H1 (cell line): ENCODE measurements around the gene CEP78. TPM values are rescaled to one million over a fixed set of nuclear protein-coding genes. Genes with fewer than 3 reads are reported as not detected.

Experiments used
- CREB1 ChIP-seq: IDR thresholded peaks from 2 replicates; pipeline ENCODE4 v1.6.1; 2012; ENCODE audit warnings: inconsistent platforms
- EP300 ChIP-seq, 2 experiments: IDR thresholded peaks; 1 replicate in 1 of 2; 2 replicates in 1 of 2; pipeline ENCODE4 v1.6.1; 2011 to 2012; ENCODE audit warnings: low read depth in 2 of 2, low read length in 2 of 2, mild to moderate bottlenecking in 2 of 2, borderline replicate concordance in 1 of 2, inconsistent platforms in 1 of 2, moderate library complexity in 1 of 2
- GTF2F1 ChIP-seq: IDR thresholded peaks from 2 replicates; pipeline ENCODE4 v1.6.1; 2012; ENCODE audit warnings: low read depth, low read length, improper control_type of control experiment, borderline replicate concordance
- HDAC2 ChIP-seq, 2 experiments: fragments of 300-600 bp in 1 of 2; sonication (generic) in 1 of 2; IDR thresholded peaks; 2 replicates each; pipeline ENCODE4 v1.6.1; 2011 to 2012; ENCODE audit warnings: low read depth in 2 of 2, low read length in 2 of 2, mild to moderate bottlenecking in 2 of 2, moderate library complexity in 2 of 2, borderline replicate concordance in 1 of 2, inconsistent platforms in 1 of 2
- JUND ChIP-seq: IDR thresholded peaks from 2 replicates; pipeline ENCODE4 v1.6.1; 2011; ENCODE audit warnings: mild to moderate bottlenecking, improper control_type of control experiment, low read length
- SIN3A ChIP-seq, 2 experiments: IDR thresholded peaks in 1 of 2; conservative IDR thresholded peaks in 1 of 2; 2 replicates each; pipeline ENCODE4 v1.6.1; 2011 to 2012; ENCODE audit warnings: low read length in 2 of 2, improper control_type of control experiment in 1 of 2, low read depth in 1 of 2, mild to moderate bottlenecking in 1 of 2
- SRF ChIP-seq: IDR thresholded peaks from 2 replicates; pipeline ENCODE4 v1.6.1; 2011; ENCODE audit warnings: mild to moderate bottlenecking, low read depth, low read length, moderate library complexity
- TCF12 ChIP-seq: IDR thresholded peaks from 2 replicates; pipeline ENCODE4 v1.6.1; 2011; ENCODE audit warnings: low read depth, mild to moderate bottlenecking, low read length
- polyA plus RNA-seq, 7 experiments: library from polyadenylated mRNA; depleted of rRNA in 3 of 7; stranded (reverse) in 5 of 7; unstranded in 2 of 7; fragments of >200 nt in 5 of 7; fragments of 200-250 nt in 2 of 7; gene quantifications; 1 replicate in 5 of 7; 2 replicates in 1 of 7; 4 replicates in 1 of 7; pipeline versions ENCODE4 v1.2.1 to v1.2.3, GENCODE V29; 2011 to 2013; ENCODE audit warnings: missing spikeins in 2 of 7, mixed read lengths in 2 of 7
- total RNA-seq: library from RNA; stranded (reverse); fragmentation: NEBNext Ultra II Directional; extraction: Animal tissue kit (Norgen Biotek cat#: 25700); gene quantifications from 2 replicates; pipeline ENCODE4 v1.2.1, GENCODE V29; 2021
- TF ChIP-seq, protein P1 (sequence below): fragments of 300-600 bp; sonication (generic); IDR thresholded peaks from 2 replicates; pipeline ENCODE4 v1.7.1; 2012; ENCODE audit warnings: low read length, moderate library complexity, mild to moderate bottlenecking, inconsistent platforms; ENCODE audit not compliant: insufficient replicate concordance
- TF ChIP-seq, protein P2 (sequence below): IDR thresholded peaks from 2 replicates; pipeline ENCODE4 v1.6.1; 2011; ENCODE audit warnings: low read length, improper control_type of control experiment

CEP78 gene
- total and polyA plus RNA-seq, 2 of the 8 experiments (the other 6 are each of a cell fraction or from before 2014, with no cell fraction given) = 10.3 to 40.9 TPM

DNA sequence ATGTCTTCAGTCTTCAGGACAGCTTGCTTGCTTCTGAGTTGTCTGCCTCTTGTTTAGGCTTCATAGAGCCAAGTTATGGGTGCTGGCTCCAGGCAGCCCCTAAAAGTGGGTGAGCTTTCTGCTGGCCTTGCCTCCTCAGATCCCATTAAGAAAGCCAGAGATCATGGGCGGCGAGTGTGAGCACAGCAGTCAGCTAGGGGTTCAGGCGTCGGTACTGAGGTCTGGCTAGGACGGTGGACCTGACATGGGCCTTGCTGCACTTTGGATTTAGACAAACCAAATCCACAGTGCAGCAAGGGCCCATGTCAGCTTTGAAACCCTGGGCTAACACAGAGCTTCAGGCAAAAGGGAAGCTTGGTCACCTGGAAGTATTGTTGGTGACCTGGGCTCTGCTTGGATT lies 78.7 kb downstream of the CEP78 start (continued):
- TF ChIP-seq, protein P1, sequence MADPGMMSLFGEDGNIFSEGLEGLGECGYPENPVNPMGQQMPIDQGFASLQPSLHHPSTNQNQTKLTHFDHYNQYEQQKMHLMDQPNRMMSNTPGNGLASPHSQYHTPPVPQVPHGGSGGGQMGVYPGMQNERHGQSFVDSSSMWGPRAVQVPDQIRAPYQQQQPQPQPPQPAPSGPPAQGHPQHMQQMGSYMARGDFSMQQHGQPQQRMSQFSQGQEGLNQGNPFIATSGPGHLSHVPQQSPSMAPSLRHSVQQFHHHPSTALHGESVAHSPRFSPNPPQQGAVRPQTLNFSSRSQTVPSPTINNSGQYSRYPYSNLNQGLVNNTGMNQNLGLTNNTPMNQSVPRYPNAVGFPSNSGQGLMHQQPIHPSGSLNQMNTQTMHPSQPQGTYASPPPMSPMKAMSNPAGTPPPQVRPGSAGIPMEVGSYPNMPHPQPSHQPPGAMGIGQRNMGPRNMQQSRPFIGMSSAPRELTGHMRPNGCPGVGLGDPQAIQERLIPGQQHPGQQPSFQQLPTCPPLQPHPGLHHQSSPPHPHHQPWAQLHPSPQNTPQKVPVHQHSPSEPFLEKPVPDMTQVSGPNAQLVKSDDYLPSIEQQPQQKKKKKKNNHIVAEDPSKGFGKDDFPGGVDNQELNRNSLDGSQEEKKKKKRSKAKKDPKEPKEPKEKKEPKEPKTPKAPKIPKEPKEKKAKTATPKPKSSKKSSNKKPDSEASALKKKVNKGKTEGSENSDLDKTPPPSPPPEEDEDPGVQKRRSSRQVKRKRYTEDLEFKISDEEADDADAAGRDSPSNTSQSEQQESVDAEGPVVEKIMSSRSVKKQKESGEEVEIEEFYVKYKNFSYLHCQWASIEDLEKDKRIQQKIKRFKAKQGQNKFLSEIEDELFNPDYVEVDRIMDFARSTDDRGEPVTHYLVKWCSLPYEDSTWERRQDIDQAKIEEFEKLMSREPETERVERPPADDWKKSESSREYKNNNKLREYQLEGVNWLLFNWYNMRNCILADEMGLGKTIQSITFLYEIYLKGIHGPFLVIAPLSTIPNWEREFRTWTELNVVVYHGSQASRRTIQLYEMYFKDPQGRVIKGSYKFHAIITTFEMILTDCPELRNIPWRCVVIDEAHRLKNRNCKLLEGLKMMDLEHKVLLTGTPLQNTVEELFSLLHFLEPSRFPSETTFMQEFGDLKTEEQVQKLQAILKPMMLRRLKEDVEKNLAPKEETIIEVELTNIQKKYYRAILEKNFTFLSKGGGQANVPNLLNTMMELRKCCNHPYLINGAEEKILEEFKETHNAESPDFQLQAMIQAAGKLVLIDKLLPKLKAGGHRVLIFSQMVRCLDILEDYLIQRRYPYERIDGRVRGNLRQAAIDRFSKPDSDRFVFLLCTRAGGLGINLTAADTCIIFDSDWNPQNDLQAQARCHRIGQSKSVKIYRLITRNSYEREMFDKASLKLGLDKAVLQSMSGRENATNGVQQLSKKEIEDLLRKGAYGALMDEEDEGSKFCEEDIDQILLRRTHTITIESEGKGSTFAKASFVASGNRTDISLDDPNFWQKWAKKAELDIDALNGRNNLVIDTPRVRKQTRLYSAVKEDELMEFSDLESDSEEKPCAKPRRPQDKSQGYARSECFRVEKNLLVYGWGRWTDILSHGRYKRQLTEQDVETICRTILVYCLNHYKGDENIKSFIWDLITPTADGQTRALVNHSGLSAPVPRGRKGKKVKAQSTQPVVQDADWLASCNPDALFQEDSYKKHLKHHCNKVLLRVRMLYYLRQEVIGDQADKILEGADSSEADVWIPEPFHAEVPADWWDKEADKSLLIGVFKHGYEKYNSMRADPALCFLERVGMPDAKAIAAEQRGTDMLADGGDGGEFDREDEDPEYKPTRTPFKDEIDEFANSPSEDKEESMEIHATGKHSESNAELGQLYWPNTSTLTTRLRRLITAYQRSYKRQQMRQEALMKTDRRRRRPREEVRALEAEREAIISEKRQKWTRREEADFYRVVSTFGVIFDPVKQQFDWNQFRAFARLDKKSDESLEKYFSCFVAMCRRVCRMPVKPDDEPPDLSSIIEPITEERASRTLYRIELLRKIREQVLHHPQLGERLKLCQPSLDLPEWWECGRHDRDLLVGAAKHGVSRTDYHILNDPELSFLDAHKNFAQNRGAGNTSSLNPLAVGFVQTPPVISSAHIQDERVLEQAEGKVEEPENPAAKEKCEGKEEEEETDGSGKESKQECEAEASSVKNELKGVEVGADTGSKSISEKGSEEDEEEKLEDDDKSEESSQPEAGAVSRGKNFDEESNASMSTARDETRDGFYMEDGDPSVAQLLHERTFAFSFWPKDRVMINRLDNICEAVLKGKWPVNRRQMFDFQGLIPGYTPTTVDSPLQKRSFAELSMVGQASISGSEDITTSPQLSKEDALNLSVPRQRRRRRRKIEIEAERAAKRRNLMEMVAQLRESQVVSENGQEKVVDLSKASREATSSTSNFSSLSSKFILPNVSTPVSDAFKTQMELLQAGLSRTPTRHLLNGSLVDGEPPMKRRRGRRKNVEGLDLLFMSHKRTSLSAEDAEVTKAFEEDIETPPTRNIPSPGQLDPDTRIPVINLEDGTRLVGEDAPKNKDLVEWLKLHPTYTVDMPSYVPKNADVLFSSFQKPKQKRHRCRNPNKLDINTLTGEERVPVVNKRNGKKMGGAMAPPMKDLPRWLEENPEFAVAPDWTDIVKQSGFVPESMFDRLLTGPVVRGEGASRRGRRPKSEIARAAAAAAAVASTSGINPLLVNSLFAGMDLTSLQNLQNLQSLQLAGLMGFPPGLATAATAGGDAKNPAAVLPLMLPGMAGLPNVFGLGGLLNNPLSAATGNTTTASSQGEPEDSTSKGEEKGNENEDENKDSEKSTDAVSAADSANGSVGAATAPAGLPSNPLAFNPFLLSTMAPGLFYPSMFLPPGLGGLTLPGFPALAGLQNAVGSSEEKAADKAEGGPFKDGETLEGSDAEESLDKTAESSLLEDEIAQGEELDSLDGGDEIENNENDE = no peak
- TF ChIP-seq CREB1 = no peak
- TF ChIP-seq TCF12 = no peak
- TF ChIP-seq GTF2F1 = no peak
- no peak for TF ChIP-seq JUND
- TF ChIP-seq SRF = no peak
- TF ChIP-seq SIN3A (conservative IDR thresholded peaks at IDR 0.05 in 1 of 2, IDR thresholded peaks at IDR 0.05 in 1 of 2; ENCODE audit: low read depth in 1 of 2, low read length in 2 of 2) = no peak
- TF ChIP-seq EP300 (IDR thresholded peaks at IDR 0.05; ENCODE audit: borderline replicate concordance in 1 of 2, low read depth in 2 of 2, low read length in 2 of 2) = no peak
- no peak for TF ChIP-seq HDAC2 (IDR thresholded peaks at IDR 0.05; ENCODE audit: borderline replicate concordance in 1 of 2, low read depth in 2 of 2, low read length in 2 of 2)
- TF ChIP-seq, protein P2, sequence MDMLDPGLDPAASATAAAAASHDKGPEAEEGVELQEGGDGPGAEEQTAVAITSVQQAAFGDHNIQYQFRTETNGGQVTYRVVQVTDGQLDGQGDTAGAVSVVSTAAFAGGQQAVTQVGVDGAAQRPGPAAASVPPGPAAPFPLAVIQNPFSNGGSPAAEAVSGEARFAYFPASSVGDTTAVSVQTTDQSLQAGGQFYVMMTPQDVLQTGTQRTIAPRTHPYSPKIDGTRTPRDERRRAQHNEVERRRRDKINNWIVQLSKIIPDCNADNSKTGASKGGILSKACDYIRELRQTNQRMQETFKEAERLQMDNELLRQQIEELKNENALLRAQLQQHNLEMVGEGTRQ = no peak
